ENCODE measurements around the gene FBLN1.
A peak's percentile ranks its signal among the peaks of the same experiment; 100 is the strongest.

Gene FBLN1, protein sequence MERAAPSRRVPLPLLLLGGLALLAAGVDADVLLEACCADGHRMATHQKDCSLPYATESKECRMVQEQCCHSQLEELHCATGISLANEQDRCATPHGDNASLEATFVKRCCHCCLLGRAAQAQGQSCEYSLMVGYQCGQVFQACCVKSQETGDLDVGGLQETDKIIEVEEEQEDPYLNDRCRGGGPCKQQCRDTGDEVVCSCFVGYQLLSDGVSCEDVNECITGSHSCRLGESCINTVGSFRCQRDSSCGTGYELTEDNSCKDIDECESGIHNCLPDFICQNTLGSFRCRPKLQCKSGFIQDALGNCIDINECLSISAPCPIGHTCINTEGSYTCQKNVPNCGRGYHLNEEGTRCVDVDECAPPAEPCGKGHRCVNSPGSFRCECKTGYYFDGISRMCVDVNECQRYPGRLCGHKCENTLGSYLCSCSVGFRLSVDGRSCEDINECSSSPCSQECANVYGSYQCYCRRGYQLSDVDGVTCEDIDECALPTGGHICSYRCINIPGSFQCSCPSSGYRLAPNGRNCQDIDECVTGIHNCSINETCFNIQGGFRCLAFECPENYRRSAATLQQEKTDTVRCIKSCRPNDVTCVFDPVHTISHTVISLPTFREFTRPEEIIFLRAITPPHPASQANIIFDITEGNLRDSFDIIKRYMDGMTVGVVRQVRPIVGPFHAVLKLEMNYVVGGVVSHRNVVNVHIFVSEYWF

DNA sequence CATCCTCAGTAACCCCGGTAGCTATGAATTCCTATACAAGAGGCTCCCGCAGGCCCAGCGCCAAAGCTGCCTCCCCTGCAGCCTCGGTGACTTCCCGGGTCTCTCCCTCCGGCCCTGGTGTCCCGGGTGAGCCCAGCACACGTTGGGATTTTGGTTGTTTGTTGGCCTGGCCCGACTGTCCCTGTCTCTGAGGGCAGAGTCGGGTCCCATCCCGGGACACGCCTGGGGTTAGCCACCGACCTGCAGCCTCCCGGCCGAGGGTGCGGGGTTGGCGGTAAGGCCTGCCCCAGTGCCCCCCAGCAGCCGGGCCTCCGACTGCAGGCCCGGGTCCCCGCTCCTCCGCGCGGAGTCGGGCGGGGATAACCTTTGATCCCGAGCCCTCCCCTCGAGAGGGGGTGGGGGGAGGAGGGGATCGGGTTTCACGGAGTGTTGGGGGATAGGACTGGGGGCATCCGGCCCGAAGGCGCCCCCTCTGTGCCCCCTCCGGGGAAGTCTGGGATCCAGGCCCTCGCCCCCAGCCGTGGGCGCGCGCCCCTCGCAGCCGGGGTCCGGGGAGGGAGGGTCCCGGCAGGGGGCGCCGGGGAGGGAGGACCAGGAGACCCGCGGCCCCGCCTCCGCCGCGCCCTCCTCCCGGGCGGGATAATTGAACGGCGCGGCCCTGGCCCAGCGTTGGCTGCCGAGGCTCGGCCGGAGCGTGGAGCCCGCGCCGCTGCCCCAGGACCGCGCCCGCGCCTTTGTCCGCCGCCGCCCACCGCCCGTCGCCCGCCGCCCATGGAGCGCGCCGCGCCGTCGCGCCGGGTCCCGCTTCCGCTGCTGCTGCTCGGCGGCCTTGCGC lies at the start of gene FBLN1:
FBLN1 (plus strand) TSS at position 669 of the 835 bp plus-strand sequence; CDS start at position 772, 103 bp downstream.
- TF ChIP-seq GATA3 (IDR thresholded peaks at IDR 0.05; ENCODE audit: low read depth, low read length) (no peak), GATA2 (IDR thresholded peaks at IDR 0.05; ENCODE audit: low read depth, low read length) (no peak)

DNA sequence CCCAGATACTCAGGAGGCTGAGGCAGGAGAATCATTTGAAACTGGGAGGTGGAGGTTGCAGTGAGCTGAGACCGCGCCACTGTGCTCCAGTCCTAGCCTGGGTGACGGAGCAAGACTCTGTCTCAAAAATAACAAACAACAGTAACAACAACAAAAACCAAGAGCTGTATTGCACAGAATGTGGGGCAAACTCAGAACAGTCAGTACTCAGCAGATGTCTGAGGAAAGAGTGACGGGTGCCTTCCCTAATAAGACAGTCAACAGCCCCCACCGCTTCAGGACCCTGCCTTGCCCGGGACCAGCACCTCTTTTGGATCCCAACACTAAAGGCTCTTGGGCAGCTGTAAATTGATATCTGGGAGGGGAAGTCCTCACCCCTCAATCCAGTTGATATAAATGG lies 48.9 kb upstream of the FBLN1 start:
- TF ChIP-seq GATA2 (IDR thresholded peaks at IDR 0.05; ENCODE audit: low read depth, low read length): no peak

DNA sequence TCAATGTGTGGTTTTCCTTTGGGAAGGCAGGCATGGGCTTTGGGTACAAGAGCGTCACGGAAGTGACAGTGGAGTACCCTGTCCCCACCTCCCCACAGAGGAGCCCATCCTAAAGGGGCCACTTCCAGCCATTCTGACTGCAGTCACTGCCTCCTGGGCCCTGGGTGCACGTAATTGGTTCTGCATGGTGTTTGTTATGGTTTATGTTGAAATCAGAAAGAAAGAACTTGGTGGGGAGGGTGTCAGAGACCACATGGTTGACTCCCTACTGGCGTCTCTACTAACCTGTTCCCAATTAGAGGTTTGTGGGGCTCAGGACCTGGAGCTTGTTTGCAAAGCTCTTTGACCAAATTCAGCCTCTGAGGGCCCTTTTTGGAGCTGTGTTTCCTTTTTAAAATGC lies 48.4 kb upstream of the FBLN1 start:
- no peak for TF ChIP-seq GATA2 (IDR thresholded peaks at IDR 0.05; ENCODE audit: low read depth, low read length)
- TF ChIP-seq GATA3 (IDR thresholded peaks at IDR 0.05; ENCODE audit: low read depth, low read length): no peak

DNA sequence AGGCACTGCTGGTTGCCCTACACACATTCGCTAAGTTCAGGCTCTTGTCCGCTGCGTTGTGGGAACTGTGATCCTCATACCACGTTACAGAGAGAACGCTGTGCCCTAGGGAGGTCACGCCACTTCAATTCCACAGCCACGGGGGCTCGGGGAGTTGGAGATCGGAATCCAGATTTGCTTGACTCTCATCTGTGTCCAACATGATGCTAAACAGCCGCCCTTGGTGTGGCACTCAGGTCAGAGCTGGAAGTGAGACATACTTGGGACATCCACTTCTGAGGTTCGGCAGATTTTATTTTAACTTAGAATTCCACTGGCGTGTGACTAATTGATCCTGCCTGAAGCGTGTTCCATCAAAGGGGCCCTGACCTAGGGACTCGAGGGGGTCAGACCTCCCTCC lies 47.5 kb upstream of the FBLN1 start:
- TF ChIP-seq GATA2 (IDR thresholded peaks at IDR 0.05; ENCODE audit: low read depth, low read length): peak; percentile 65
- no peak for TF ChIP-seq GATA3 (IDR thresholded peaks at IDR 0.05; ENCODE audit: low read depth, low read length)

DNA sequence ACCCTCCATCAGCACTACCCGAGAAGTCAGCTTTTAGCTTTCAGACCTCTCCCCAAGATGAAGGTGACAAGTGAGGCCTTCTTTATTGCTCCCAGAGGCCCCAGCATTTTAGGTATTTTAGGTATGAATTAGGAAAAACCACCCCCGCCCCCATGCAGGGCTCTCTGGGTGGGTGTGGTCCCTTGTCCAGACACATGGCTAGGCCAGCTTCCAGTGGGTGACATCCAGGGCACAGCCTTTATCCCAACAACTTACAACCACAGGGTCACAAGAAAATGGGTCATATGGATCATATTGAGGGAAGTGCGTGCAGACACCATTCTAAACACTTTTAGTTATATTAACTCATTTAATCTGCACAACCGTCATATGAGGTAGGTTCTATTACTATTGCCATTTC lies 47.1 kb upstream of the FBLN1 start:
- TF ChIP-seq GATA2 (IDR thresholded peaks at IDR 0.05; ENCODE audit: low read depth, low read length): no peak
- TF ChIP-seq GATA3 (IDR thresholded peaks at IDR 0.05; ENCODE audit: low read depth, low read length): no peak

DNA sequence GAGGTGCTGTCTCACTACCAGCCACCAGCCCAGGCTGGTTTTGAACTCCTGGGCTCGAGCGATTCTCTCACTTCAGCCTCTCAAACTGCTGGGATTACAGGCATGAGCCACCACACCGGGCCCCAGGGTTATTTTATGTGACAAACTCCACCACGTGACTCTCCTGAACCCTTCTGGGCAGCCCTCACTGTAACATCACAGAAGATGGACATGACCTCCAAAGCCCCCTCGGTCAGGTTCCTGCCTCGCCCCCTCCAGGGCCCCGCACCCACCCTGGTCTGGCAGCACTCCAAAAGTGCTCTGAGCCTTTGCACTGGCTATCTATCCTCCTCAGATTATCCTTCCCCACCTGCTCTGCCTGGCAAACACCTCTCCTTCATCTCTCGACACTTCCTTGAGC lies 45.9 kb upstream of the FBLN1 start:
- TF ChIP-seq GATA2 (IDR thresholded peaks at IDR 0.05; ENCODE audit: low read depth, low read length) (no peak), GATA3 (IDR thresholded peaks at IDR 0.05; ENCODE audit: low read depth, low read length) (no peak)

DNA sequence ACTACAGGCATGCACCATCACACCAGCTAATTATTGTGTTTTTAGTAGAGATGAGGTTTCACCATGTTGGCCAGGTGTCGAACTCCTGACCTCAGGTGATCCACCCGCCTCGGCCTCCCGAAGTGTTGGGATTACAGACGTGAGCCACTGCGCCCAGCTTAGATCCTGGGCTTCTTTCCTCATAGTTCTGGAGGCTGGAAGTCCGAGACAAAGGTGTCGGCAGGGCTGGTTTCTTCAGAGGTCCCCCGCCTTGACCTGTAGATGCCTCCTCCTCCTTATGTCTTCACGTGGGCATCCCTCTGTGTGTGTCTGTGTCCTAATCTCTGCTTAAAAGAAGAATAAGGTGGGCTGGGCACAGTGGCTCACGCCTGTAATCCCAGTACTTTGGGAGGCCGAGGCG lies 44.2 kb upstream of the FBLN1 start:
- TF ChIP-seq GATA2 (IDR thresholded peaks at IDR 0.05; ENCODE audit: low read depth, low read length) (no peak), GATA3 (IDR thresholded peaks at IDR 0.05; ENCODE audit: low read depth, low read length) (no peak)

DNA sequence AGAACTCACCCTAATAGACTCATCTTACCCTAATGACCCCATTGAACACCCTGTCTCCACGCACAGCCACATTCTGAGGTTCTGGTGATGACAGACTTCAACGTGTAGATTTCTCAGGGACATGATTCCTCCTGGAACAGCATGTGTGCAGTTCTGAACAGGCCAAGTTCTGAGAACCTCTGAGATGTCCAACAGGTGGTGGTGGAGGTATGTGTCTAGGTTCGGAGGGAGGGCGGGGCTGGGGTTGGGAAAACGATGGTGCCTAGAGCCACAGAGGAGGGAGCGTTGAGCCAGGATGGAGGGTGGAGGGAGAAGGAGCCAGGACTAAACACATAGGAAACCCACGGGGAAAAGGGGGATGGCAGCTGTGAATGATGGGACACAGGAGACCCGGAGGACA lies 43.4 kb upstream of the FBLN1 start:
- TF ChIP-seq GATA3 (IDR thresholded peaks at IDR 0.05; ENCODE audit: low read depth, low read length): no peak
- no peak for TF ChIP-seq GATA2 (IDR thresholded peaks at IDR 0.05; ENCODE audit: low read depth, low read length)

DNA sequence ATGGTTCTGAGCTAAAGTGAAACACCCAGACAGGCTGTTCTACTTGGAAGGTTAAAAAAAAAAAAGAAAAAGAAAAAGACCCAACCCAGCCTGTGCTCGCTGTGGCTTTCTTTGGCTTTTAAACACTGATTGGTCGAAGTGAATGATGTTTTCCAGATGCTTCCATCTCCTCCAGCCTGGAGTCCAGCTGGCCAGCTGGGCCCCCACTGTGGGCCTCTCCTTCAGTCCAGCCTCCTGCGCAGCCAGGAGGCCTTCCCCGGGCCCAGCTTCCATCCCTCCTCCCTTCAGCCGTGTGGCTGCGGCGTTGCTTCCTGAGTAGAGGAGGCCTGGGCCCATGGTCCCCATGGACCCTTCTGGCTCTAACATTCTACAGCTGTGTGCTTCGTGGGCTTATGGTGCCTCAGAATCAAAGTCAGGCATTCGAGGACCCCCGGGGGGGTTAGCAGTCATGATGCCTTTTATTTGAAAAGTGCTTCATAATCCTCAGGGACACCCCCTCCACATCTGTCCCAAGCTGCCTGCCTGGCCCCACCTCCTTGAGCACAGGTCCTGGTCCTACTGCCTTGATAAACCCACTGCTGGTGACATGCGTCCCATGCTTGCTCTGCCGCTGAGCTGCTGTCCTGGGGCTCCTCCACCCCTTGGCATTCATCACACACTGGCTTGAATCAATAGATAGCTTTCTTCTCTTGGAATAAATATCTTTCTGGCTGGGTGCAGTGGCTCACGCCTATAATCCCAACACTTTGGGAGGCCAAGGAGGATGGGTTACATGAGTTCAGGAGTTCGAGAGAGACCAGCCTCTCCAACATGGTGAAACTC lies 42.2 kb upstream of the FBLN1 start:
- TF ChIP-seq GATA2 (IDR thresholded peaks at IDR 0.05; ENCODE audit: low read depth, low read length) (no peak), GATA3 (IDR thresholded peaks at IDR 0.05; ENCODE audit: low read depth, low read length) (no peak)

DNA sequence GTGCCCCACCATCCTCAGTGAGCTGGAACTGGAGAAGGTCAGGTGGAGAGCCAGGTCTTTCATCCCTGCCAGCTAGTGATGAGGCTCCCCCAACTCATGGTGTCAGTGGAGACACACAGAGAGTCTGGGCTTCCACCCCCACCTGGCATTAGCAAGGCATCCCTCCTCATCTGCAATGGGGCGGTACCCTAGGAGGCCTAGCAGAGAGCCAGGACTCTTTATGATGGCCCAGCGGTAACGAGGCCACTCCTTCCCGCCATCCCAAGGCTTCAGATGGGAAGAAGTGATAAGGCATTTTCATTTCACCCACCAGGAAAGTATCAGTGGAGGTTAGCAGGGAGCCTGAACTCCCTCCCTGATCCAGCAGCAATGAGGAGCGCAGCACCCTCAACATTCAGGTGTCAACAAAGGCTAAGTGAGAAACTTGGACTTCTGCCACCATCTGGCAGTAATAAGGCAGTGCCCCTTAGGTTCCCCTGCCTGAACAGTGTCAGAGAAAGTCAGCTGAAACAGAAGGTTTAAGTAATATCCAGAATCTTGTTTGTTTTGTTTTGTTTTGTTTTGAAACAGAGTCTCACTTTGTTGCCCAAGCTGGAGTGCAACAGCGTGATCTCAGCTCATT lies 40.5 kb upstream of the FBLN1 start:
- no peak for TF ChIP-seq GATA3 (IDR thresholded peaks at IDR 0.05; ENCODE audit: low read depth, low read length)
- peak; percentile 25; the same call in 1 of the 2 replicates for TF ChIP-seq GATA2 (IDR thresholded peaks at IDR 0.05; ENCODE audit: low read depth, low read length)

DNA sequence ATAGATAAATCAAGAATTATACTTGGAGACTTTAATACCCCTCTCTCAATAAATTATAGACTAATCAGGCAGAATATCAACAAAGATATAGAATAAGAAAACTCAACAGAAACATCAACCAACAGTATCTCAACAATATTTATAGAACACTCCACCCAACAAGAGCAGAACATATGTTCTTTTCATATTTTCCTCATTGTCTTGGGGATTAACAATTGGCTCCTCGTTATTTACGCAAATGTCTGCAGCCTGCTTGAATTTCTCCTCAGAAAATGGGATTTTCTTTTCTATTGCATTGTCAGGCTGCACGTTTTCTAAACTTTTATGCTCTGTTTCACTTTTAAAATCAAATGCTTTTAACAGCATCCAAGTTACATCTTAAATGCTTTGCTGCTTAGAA lies 37.0 kb upstream of the FBLN1 start:
- TF ChIP-seq GATA2 (IDR thresholded peaks at IDR 0.05; ENCODE audit: low read depth, low read length): no peak
- TF ChIP-seq GATA3 (IDR thresholded peaks at IDR 0.05; ENCODE audit: low read depth, low read length): no peak

DNA sequence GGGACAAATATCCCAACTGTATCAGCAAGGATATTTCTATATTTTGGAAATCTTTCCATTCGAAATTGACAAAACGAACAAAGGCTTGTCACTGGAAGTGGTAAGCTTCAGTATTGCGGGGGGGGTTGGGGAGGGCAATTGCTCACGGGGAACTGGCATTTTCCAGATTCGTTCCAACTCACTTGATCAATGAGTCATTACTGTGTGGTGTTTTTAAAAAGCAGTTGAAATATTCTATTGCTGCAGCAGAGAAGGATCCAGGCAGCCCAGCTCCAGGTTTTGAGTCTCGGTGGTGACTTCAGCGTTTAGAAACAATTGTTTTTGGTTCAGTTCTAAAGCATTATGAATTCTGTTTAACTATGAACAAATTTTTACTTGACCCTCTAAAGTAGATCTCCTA lies 33.8 kb upstream of the FBLN1 start:
- TF ChIP-seq GATA2 (IDR thresholded peaks at IDR 0.05; ENCODE audit: low read depth, low read length) (no peak), GATA3 (IDR thresholded peaks at IDR 0.05; ENCODE audit: low read depth, low read length) (no peak)

Measured in SH-SY5Y (cell line).